ENCODE results near the gene CALHM2.
"Not testable (repeated sequence)": the region's sequence is repeated elsewhere in the genome, so short reads cannot be mapped to it uniquely, and the experiment has no call there.

Gene CALHM2

DNA sequence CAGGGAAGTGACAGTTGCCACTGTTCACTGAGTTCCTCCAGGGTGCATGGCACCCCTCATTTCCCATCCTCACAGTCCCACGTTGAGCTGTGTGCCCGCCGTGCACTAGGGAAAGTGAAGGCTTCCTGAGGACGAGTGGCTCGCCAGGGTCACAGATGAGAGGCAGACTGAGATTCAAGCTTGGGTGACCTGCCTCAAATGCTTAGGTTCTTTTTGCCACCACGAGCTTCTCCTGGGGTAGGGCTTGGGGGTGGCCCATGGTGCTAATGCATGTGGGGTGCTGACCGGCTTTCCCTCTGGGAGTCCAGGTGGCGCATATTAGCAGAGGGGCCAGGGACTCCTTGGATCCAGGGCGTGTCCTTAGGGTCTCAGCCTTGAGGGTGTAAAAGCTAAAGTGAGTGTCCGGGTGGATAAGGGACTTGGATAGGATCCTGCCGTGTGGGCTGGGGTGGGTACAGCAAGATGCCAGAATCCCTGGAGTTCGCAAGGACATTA is 1.9 kb downstream of the CALHM2 start:
- no peak for DNase-seq (ENCODE audit: low read depth in 2 of 2)

DNA sequence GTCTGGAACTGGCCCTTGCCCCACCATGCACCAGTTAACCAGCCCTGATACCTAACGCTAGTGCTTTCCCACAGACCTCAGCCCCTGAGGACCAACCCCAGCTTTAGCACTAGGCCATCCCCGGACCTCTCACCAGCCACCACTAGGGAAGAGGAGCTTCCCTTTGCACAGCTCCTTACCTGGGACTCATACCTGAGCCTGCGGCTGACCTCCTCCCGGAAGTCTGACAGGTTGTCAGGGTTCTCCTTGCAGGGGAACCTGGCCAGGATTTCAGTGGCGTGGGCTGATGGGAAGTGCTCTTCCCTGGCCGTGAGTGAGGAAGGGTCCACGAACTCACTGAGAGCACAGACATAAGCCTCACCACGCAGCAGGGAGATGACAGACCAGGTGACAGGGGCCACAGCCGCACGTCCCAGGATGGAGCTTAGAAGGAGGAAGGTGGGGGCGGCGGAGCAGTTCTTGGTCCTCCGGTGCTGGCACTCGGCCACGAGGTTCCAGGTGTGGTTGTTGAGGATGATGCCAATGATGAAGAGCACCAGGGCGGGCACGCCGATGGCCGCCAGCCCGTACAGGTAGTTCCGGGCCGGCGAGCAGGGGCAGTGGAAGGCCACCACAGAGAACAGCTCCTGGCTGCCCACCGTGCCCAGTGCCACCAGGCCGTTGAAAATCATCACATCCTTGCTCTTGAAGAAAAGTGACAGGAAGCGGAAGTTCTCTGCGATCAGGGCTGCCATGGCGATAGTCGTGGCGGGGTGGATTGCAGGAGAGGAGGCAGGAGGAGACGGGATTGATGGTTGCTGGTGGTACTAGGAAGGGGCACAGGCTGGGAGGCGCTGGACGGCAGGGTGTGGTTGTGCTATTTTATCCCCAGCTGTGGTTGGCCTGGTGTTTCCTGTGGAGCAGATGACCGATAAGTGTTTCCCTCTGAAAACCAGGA is 2.7 kb downstream of the CALHM2 start:
- no peak for DNase-seq (ENCODE audit: low read depth in 2 of 2)

DNA sequence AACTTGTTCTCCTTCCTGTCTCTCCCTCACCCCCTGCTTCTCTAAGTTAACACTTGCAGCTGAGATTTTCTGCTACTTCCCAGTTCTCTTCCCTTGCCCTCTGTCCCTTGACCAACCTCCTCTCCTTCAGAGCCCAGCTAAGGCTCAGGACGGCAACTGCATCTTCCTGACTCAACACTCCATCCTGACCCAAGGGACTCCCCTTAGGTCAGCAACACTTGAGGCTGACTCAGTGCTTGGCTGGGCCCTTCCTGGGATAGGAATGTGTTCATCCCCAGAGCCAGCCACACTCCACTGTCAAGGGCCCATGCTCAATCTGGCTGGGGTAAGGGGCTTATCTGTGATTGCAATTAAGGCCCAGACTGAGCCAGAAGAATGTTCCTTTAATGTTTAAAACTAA is 3.4 kb downstream of the CALHM2 start:
- no peak for DNase-seq (ENCODE audit: low read depth in 2 of 2)

DNA sequence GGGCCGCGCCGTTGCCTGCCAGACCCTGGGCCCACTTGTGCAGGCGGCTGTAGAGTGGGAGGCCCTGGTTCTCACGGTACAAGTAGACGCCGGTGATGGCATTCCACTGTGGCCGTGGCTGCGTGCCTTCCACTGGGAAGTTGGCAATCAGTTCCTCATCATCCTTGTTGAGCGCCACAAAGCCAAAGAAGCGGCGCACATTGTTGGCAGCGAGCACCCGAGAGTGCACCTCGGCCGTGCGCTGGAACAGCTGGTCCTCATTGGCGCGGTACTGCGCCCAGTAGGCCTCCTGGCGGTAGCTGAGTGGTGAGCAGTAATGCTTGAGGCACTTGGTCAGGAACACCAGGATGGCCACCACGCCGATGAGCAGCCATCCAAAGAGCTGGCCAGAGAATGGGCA is 5.0 kb downstream of the CALHM2 start:
- no peak for DNase-seq (ENCODE audit: low read depth in 2 of 2)

DNA sequence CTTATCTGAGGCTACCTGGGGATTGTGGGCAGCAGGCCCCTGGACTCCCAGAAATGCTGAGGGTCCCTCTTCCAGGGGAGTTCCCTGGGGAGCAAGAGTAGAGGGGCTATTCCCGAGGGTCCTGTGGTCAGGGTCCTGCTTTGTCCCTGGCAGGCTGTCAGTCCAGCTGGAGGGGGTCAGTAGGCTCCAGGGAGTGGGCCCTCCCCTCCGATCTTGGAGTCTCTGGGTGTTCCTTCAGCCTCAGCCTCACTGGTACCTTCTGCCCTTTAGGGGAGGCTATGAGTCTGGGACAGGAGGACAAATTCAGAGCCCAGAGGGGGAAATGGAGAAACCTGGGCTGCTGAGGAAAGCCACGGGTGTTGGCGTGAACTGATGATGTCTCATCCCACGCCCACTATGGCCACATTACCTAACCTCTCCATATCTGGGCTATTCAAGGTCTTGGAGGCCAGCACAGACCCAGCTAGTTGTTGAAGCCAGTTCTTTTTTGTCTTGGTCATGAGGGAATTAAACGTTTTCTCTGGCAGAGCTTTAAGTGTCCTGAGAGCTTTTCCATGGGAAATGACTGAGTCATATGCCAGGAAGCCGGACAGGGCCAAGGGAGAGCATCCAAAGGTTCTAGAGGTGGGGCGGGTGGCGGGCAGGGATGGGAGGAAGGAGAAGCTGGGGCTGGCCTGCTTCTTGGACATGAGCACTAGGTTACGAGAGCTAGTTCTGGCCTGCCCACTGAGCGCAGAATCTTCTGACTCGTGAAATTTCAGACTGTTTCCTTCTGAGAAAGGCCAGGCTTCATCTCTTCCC is 6.2 kb downstream of the CALHM2 start:
- DNase-seq (ENCODE audit: low read depth in 2 of 2): no peak

DNA sequence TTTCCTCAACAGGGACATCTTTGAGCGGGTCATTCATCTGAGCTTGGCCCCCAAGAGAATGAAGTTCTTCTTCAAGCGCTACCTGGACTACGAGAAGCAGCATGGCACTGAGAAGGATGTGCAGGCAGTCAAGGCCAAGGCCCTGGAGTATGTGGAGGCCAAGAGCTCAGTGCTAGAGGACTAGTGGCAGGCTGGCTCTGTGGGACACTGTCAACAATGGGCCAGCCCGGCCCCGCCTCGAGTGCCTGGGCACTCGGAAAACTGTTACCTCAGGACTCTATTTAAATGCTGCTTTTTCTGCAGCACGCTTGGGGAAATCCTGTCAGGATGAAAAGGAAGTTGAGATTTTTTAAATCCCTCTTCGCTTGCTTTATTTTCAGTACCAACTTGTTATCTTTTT is 6.8 kb downstream of the CALHM2 start:
- no peak for DNase-seq (ENCODE audit: low read depth in 2 of 2)

DNA sequence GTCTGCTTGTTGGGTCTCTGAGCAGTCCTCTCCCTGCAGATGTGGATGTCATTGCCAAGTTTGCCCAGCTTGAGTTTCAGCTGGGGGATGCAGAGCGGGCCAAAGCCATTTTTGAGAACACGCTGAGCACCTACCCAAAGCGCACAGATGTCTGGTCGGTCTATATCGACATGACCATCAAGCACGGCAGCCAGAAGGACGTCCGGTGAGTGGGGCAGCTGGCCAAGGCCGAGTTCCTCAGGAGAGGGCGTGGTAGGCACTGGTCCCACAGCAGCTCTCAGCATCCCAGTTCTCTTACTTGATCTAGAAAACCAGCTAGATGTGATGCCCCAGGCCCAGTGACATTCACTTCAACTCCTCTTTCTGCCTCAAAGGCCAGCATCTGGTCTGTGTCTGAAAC is 7.7 kb downstream of the CALHM2 start:
- no peak for DNase-seq (ENCODE audit: low read depth in 2 of 2)

DNA sequence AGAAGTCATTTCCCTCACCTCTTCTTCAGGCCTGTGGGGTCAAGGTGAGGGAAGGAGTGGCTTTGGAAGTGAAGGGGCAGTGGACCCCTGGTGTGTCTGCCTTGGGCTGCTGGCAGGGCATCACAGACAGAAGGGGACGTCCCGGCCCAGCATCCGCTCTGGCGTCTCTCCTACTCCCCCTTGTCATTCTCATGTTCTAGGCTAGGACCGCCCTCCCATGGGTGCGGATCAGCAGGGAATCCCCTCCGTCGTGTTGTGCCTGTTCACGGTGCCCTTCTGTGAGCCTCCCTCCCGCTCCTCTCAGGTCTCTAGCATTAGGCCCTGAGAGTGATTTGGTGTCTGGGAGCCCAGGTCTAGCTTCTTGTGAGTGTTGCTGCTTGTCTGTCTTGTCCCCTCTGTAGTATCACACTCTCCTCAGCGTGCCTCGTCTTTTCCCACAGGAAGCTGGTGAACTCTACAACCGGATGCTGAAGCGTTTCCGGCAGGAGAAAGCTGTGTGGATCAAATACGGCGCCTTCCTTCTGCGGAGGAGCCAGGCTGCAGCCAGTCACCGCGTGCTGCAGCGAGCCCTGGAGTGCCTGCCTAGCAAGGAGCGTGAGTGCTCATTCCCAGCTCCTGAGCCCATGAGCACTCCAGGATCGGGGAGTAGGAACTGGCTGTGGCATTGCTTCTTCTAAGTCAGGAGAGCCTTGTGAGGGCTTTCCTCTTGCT is 8.5 kb downstream of the CALHM2 start:
- no peak for DNase-seq (ENCODE audit: low read depth in 2 of 2)

DNA sequence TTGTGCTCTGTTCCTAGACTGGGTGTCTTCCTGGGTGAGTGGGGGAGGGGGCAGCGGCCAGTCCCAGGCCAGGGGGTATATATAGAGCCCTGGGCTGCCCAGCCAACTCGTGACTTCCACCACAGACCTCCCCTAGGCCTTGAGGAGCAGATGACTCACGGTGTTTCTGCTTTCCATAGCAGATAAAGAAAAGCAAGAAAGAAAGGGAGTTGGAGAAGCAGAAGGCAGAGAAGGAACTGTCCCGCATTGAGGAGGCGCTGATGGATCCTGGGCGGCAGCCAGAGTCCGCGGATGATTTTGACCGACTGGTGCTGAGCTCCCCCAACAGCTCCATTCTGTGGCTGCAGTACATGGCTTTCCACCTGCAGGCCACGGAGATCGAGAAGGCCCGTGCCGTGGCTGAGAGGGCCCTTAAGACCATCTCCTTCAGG is 10.1 kb downstream of the CALHM2 start:
- no peak for DNase-seq (ENCODE audit: low read depth in 2 of 2)

DNA sequence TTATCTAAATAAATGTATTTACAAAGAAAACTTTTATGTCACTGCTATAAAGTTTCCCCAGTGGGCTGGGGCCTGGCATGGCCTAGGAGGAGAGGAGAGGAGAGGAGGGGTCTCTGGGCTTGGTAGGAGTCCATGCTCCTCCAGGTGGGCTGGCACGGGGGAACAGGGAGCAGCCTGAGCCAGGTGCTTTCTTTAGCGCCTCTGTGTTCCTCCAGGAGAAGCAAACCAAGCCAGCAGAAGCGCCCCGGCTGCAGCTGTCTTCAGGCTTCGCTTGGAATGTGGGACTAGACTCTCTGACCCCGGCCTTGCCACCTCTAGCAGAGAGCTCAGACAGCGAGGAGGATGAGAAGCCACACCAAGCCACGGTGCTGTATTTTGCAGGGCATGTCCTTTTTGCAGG is 10.6 kb downstream of the CALHM2 start:
- DNase-seq (ENCODE audit: low read depth in 2 of 2): no peak

DNA sequence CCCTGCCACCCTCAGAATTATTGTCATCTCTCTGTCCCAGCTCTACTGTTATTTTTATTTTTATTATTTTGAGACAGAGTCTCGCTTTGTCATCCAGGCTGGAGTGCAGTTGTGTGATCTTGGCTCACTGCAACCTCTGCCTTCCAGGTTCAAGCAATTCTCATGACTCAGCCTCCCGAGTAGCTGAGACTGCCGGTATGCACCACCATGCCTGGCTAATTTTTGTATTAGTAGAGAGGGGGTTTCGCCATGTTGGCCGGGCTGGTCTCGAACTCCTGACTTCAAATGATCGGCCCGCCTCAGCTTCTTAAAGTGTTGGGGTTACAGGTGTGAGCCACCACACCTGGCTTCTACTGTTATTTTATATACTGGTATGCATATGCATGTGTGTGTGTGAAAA is 11.0 kb downstream of the CALHM2 start:
- DNase-seq (ENCODE audit: low read depth in 2 of 2): no peak

DNA sequence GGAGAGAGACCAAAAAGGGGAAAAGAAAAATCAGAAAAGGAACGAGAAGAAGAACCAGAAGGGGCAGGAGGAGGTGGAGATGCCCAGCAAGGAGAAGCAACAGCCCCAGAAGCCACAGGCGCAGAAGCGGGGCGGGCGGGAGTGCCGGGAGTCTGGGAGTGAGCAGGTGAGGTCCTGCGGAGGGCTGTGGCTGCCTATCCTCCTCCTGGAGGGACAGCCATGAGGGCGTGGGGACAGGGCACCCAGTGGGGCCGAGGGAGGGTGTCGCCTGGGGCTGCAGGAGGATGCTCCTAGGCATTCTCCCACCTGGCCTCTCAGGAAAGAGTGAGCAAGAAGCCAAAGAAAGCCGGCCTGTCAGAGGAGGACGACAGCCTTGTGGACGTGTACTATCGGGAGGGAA is 11.8 kb downstream of the CALHM2 start:
- no peak for DNase-seq (ENCODE audit: low read depth in 2 of 2)

DNA sequence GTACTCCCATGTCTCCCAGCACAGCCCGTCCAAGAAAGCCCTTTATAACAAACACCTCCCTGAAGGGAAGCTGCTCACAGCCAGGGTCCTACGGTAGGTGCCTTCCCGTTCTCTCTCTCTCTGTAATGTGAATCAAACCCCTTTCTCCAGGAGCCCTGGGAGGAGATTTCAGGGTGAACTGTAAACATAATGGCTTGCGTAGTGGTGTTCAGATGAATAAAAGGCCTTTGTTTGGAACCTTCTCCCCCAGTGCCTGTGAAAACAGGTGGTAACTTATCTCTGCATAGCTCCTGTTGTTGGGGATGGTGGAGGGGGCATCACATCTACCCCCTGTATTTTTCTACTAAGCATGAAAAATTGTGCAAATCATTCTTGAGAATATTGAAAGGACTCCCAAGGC is 12.4 kb downstream of the CALHM2 start:
- DNase-seq (ENCODE audit: low read depth in 2 of 2): no peak

DNA sequence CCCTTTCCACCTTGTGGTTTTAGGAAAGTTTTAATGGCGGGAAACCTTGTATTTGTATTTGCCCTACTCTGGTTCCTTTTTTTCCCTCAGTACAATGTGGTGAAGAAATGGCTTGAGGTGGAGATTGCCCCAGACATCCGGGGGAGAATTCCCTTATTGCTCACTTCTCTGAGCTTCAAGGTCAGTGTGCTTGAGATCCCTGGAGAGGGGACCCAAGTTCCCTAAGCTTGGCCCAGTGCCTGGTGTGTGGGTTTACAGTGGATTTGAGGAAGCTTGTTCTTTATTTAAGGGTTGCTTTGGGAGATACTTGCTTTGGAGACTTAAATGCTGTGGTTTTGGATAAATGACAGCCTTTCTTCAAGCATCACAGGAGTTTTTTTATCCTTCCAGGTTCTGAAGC is 18.3 kb downstream of the CALHM2 start:
- DNase-seq (ENCODE audit: low read depth in 2 of 2): no peak

DNA sequence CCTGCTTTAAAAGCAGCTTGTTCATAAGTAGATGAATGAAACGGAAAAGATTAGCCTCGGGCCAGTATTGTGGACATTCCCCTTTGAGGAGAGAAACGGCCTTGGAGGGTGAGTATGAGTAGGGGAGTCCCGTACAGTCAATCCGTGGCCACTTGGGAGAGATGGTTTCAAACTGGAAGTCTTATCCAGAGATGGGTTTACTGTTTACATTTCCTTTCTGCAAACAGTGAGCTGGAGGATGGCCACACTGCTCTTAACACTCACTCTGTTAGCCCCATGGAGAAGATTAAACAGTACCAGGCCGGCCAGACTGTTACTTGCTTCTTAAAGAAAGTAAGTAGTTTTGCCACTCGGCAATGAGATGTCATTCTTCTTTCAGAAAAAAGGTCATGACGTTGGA is 20.3 kb downstream of the CALHM2 start:
- no peak for DNase-seq (ENCODE audit: low read depth in 2 of 2)

DNA sequence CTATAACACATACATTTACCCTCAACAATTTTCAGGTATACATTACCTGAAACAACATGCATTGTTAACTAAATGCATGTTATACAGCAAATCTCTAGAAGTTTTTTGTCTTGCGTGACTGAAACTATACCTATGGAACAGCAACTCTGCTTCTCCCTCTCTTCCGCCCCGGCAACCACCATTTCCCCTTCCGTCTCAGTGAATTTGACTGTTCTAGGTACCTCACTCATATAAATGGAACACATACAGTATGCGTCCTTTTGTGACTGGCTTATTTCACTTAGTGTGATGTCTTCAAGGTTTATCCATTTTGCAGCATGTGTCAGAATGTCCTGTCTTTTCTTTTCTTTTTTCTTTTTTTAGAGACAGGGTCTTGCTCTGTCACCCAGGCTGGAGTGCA is 22.5 kb downstream of the CALHM2 start:
- no peak for DNase-seq (ENCODE audit: low read depth in 2 of 2)

DNA sequence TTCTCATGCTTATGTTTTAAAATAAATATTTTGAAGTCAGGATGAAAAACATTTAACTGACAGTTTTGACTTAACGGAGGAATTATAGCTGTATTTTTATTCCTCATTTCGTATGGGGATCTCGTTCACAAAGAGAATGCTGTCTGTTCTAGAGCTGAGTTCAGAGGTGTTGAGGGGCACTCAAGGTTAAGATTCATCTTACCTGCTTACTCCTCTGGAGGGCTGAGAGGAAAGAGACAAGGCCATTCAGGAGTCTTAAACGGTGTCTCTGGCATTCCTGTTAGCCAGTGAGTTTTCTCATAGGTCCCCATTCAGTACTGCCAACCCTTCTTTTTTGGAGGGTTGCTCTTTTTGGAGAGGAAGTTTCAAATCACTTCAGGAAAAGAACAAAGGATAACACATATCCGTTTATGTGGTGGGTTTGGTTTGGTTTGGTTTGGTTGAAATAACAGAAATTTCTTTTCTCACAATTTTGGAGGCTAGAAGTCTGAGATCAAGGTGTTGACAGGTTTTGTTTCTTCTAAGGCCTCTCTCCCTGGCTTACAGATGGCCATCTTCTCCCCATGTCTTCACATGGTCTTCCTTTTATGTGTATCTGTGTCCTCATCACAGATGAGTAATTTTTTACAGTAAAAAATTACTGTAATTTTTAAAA is 23.1 kb downstream of the CALHM2 start:
- DNase-seq (ENCODE audit: low read depth in 2 of 2): no peak

DNA sequence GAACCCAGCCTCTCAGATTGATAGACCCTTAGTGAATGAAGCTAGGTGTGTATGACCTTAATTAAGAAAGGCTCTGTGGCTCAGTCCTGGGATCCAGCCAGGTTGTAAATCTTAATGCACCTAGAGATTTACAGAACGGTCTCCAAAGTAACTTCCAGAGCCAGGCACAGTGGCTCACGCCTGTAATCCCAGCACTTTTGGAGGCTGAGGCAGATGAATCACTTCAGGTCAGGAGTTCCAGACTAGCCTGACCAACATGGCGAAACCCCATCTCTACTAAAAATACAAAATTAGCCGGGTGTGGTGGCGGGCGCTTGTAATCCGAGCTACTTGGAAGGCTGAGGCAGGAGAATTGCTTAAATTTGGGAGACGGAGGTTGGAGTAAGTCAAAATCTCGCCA is 24.3 kb downstream of the CALHM2 start:
- no peak for DNase-seq (ENCODE audit: low read depth in 2 of 2)

DNA sequence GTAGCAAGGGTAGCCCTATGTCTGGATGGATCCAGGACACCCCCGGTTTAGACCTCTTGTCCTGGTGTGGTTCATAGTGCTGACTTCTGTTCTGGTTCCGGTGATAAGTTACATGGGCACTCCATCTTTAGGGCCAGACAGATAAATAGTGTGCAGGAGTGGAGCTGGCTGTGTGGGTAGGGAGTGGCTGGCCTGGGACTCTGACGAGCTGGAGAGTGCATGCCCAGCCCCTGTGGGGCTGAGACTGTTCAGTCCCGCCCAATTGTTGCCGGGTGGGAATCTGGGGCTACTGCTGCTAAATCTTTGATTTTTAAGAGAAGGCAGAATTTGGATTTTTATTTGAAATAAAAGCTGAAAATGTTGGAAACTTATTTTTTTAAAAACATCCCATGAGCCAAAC is 28.4 kb downstream of the CALHM2 start:
- no peak for DNase-seq (ENCODE audit: low read depth in 2 of 2)

DNA sequence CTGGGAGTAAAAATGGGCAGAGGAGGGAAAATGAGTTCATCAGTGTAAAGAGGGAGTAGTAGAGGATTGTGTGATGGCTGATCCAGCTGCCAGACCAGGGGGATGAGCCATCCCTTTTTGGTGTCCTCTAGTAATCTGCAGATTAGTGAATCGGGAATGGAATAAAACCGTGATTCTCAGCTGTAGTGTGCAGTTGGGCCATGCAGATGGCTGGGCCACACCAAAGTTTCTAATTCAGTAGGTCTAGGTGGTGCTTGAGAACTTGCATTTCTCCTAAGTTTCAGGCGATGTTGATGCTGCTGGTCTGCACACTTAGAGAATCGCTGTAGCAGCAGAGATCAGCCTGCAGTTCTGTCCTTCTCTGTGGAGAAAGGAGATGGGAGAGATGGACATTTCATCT is 33.1 kb downstream of the CALHM2 start:
- DNase-seq (ENCODE audit: low read depth in 2 of 2): no peak

DNA sequence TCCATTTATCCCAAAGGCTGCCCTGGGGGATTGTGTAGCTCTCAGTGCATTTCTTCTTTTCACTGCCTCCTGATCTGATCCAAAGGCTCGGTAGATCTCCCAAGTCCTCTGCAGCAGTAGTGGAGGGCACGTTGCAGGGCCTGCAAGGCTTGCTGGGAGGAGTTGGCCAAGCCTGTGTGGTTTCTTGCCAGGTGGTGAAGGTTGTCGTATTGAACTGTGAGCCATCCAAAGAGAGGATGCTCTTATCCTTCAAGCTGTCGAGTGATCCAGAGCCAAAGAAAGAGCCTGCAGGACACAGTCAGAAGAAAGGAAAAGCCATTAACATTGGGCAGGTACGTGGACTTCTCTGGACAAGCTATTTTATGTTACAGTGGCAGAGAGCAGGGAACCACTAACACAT is 34.6 kb downstream of the CALHM2 start:
- no peak for DNase-seq (ENCODE audit: low read depth in 2 of 2)

DNA sequence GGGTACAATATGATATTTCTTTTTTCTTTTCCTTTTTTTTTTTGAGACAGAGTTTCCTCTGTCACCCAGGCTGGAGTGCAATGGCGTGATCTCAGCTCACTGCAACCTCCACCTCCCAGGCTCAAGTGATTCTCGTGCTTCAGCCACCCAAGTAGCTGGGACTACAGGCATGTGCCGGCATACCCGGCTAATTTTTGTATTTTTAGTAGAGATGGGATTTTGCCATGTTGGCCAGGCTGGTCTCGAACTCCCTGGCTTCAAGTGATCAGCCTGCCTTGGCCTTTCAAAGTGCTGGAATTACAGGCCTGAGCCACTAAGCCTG is 35.1 kb downstream of the CALHM2 start:
- DNase-seq (ENCODE audit: low read depth in 2 of 2): not testable (repeated sequence)
